Kidney epithelial cell (primary cell): ENCODE data around the gene TJAP1. TPM values are rescaled to one million over a fixed set of nuclear protein-coding genes. Genes with fewer than 3 reads are reported as not detected.

Experiments used
- DNase-seq: peaks from one replicate; pipeline ENCODE4 v3.0.0-alpha.2; 2010; ENCODE audit warnings: low read depth
- H3K27me3 ChIP-seq: 2 replicates; pipeline ENCODE4 v1.6.0; 2011; ENCODE audit warnings: low read length; ENCODE audit not compliant: control insufficient read depth, insufficient read depth
- H3K36me3 ChIP-seq: 2 replicates; pipeline ENCODE4 v1.5.1; 2011; ENCODE audit warnings: low read length; ENCODE audit not compliant: control insufficient read depth, insufficient read depth
- H3K4me3 ChIP-seq: 2 replicates; pipeline ENCODE4 v1.5.1; 2011; ENCODE audit warnings: low read depth, mild to moderate bottlenecking, control low read depth, low read length
- total RNA-seq: library from RNA; depleted of rRNA; stranded (reverse); fragments of >200 nt; gene quantifications from 2 replicates; pipeline ENCODE4 v1.2.3, GENCODE V29; 2015
- TF ChIP-seq, protein P1 (sequence below): IDR thresholded peaks from 2 replicates; pipeline ENCODE4 v1.5.1; 2011; ENCODE audit warnings: mild to moderate bottlenecking, moderate library complexity, low read length, control low read depth, inconsistent platforms; ENCODE audit not compliant: insufficient read depth, poor library complexity, severe bottlenecking

TJAP1 gene
- total RNA-seq, 1 donor from 2014 or later, result 31.7 TPM

- TF ChIP-seq, protein P1, sequence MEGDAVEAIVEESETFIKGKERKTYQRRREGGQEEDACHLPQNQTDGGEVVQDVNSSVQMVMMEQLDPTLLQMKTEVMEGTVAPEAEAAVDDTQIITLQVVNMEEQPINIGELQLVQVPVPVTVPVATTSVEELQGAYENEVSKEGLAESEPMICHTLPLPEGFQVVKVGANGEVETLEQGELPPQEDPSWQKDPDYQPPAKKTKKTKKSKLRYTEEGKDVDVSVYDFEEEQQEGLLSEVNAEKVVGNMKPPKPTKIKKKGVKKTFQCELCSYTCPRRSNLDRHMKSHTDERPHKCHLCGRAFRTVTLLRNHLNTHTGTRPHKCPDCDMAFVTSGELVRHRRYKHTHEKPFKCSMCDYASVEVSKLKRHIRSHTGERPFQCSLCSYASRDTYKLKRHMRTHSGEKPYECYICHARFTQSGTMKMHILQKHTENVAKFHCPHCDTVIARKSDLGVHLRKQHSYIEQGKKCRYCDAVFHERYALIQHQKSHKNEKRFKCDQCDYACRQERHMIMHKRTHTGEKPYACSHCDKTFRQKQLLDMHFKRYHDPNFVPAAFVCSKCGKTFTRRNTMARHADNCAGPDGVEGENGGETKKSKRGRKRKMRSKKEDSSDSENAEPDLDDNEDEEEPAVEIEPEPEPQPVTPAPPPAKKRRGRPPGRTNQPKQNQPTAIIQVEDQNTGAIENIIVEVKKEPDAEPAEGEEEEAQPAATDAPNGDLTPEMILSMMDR, result no peak
- H3K36me3 ChIP-seq, result peaks cover 2% of the 10 kb centered on the region
- H3K27me3 ChIP-seq, result no peaks in the 10 kb centered on the region
Measured at GRCh38 chr6:43442935-43443334, 34.4 kb upstream of the TJAP1 start.

GRCh38 chr6:43444036-43444435 is 33.3 kb upstream of the TJAP1 start:
- peaks cover 3% of the 10 kb centered on the region for H3K36me3 ChIP-seq
- TF ChIP-seq, protein P1, result no peak

More at GRCh38 chr6:43442935-43443334, 34.4 kb upstream of the TJAP1 start:
- no peak for DNase-seq
- no peak overlapping the region for H3K4me3 ChIP-seq

DNA sequence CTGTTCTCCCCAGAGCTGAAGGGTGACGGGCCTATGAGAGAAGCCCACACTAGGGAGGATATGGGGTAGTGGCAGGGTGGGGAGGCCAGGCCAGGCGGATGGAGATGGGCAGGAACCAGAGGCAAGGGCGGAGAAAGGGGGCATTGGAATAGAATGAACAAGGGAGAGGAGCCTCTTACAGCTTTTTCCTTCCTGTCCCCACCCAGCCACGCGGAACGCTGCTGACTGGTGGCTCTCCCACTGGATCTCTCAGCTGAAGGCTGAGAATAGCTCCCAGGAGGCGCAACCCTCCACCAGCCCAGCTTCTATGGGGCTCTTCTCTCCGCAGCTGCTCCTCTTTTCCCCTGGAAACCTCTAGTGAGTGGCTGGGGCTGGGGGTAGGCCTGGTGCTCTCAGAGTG is 32.8 kb upstream of the TJAP1 start:
- Histone ChIP-seq H3K36me3 (peaks cover 3% of the 10 kb centered on the region), H3K4me3 (no peak overlapping the region), H3K27me3 (no peaks in the 10 kb centered on the region)
- no peak for DNase-seq
- TF ChIP-seq, protein P1, result no peak

More at GRCh38 chr6:43444036-43444435, 33.3 kb upstream of the TJAP1 start:
- DNase-seq, result no peak
- no peaks in the 10 kb centered on the region for H3K27me3 ChIP-seq
- H3K4me3 ChIP-seq, result no peak overlapping the region

DNA sequence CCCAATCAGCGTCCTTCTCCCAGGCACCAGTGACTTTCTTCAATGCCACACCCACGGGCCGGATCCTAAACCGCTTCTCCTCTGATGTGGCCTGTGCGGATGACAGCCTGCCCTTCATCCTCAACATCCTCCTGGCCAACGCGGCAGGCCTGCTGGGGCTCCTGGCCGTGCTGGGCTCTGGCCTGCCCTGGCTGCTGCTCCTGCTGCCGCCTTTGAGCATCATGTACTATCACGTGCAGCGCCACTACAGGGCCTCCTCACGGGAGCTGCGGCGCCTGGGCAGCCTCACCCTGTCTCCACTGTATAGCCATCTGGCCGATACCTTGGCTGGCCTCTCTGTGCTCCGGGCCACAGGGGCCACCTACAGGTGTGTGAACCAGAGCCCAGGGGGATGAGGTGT is 31.8 kb upstream of the TJAP1 start:
- Histone ChIP-seq H3K36me3 (peaks cover 3% of the 10 kb centered on the region), H3K27me3 (no peaks in the 10 kb centered on the region)

DNA sequence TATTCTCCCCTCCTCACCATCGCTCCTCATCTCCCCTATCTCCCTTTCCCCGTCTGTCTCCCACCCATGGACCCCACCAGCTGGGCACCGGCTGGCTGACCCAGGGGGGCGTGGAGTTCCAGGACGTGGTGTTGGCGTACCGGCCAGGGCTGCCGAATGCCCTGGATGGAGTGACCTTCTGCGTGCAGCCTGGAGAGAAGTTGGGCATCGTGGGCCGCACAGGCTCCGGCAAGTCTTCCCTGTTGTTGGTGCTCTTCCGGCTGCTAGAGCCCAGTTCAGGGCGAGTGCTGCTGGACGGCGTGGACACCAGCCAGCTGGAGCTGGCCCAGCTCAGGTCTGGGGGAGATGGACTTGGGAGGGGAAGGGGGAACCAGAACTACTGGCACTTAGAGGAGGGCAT is 29.8 kb upstream of the TJAP1 start:
- no peaks in the 10 kb centered on the region for H3K27me3 ChIP-seq
- TF ChIP-seq, protein P1, result no peak
- H3K4me3 ChIP-seq, result no peak overlapping the region
- H3K36me3 ChIP-seq, result peaks cover 3% of the 10 kb centered on the region
- DNase-seq, result no peak

More for the DNA sequence above, 31.8 kb upstream of the TJAP1 start:
- H3K4me3 ChIP-seq, result no peak overlapping the region
- no peak for DNase-seq
- TF ChIP-seq, protein P1, result no peak

GRCh38 chr6:43448916-43449315 is 28.5 kb upstream of the TJAP1 start:
- no peak overlapping the region for H3K4me3 ChIP-seq
- H3K27me3 ChIP-seq, result no peaks in the 10 kb centered on the region
- no peak for DNase-seq
- TF ChIP-seq, protein P1, result no peak
- peaks cover 3% of the 10 kb centered on the region for H3K36me3 ChIP-seq
